GM18517 (cell line): ENCODE results near the gene NCAM1.

Source experiments
- ATAC-seq: cut with Tn5 transposase; IDR thresholded peaks from one replicate; pipeline ENCODE4 v1.9.1; 2021; ENCODE audit warnings: mild to moderate bottlenecking, moderate library complexity; ENCODE audit not compliant: unreplicated experiment

NCAM1 gene

GRCh38 chr11:113084297-113084696 lies 123.1 kb downstream of the NCAM1 start:
- ATAC-seq, result no peak

DNA sequence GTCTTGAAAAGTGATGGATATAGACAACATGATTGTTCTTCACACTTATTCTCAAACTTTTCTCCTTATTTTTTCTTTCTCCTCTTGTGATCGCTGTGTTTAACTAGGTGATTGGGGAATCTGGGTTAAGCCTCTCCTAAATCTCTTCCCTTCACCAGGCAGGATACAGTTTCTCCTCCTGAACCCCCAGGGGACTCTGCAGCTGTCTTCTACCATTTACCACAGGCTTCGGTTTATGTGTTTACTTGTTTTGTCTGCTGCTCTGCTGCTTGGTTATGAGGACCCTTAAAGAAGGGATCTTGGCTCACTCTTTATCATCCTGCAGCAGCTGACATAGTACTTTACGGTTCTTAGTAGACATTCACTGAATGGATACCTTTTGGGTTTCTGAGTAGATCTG lies 124.2 kb downstream of the NCAM1 start:
- no peak for ATAC-seq

GRCh38 chr11:113087706-113088105 lies 126.5 kb downstream of the NCAM1 start:
- no peak for ATAC-seq

- no peak for ATAC-seq
Observed at GRCh38 chr11:113090716-113091480, 129.7 kb downstream of the NCAM1 start.

DNA sequence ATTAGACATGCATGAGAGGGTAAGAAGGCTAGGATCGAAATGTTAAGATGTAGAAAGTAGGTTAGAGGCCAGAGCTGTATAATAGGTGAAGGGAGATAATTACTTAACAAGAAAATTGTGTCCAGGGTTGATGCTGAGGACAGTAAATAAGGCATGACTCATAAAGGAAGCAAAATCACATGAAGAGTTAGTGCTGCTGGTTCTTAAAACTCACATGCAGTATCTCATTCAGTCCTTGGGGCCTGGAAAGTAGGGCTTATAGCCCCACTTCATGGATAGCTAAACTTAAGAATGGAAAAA lies 130.2 kb downstream of the NCAM1 start:
- no peak for ATAC-seq

DNA sequence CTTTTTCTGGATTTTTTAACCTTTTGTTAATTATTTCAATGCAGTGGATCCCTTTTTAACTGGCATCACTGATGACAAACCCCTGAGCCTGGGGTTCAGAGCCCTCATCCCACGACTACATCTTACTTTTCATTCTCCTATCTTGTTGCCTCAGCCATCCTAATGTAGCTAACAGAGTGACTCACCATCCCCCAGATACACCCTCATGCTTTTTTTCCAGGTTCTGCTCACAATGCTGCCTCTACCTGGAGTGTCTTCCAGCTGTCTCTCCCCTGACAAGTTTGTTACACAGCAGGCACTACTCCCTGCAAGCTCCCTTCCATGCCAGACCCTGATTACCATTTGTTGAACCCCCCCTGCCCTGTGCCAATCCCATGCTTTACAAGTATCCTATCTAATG lies 135.4 kb downstream of the NCAM1 start:
- ATAC-seq, result no peak

- ATAC-seq, result no peak
Observed at GRCh38 chr11:113103932-113104690, 142.9 kb downstream of the NCAM1 start.

GRCh38 chr11:113104691-113105251 lies 143.6 kb downstream of the NCAM1 start:
- no peak for ATAC-seq

DNA sequence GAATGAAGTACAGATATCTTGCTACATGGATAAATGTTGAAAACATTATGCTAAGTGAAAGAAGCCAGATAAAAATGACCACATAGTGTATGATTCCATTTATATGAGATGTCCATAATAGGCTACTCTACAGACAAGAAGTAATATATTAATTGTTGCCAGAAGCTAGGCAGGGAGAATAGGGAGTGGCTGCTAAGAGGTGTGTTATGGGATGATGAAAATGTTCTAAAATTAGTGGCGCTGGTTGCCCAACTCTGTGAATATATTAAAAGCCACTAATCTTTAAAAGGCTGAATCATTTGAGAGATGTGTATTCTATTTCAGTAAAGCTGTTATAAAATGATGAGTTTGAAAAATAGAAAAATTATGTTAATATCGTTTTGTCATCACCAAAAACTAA lies 144.4 kb downstream of the NCAM1 start:
- ATAC-seq, result no peak

- no peak for ATAC-seq
Observed at GRCh38 chr11:113106507-113106906, 145.3 kb downstream of the NCAM1 start.

GRCh38 chr11:113110046-113110445 lies 148.8 kb downstream of the NCAM1 start:
- ATAC-seq, result no peak

DNA sequence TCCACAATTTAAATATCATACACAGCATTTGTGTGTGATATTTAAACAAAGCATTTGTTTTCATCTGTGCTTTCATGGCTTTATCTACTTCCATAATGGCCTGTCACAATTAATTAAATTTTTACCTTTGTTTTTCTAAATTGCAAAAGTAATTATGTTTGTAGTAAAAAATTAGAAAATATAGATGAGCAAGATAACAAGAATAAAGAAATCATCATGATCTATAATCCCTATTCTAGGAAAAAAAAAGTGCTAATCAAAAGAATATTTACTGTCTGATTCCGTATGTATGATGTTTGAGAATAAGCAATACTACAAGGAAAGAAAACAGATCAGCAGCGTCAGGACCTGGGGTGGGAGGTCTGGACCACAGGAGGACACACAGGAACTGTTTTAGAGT lies 149.9 kb downstream of the NCAM1 start:
- no peak for ATAC-seq

DNA sequence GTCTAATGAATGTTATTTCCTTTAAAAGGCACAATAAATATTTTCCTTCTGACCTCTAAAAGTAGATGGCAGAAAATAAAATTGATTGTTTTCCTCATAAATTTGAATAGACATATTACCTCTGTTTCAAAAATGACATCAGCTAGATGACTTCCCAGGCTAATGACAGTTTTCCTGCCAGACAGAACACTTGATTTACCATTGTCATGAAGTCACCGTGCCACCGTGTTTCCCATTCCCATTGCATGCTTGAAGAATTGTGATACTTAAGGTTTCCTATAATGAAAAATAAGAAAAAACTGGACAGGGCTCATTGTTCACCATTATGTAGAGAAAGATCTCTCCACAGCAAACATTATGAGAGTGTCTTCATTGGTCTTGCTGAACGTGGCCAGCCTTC lies 151.1 kb downstream of the NCAM1 start:
- no peak for ATAC-seq

DNA sequence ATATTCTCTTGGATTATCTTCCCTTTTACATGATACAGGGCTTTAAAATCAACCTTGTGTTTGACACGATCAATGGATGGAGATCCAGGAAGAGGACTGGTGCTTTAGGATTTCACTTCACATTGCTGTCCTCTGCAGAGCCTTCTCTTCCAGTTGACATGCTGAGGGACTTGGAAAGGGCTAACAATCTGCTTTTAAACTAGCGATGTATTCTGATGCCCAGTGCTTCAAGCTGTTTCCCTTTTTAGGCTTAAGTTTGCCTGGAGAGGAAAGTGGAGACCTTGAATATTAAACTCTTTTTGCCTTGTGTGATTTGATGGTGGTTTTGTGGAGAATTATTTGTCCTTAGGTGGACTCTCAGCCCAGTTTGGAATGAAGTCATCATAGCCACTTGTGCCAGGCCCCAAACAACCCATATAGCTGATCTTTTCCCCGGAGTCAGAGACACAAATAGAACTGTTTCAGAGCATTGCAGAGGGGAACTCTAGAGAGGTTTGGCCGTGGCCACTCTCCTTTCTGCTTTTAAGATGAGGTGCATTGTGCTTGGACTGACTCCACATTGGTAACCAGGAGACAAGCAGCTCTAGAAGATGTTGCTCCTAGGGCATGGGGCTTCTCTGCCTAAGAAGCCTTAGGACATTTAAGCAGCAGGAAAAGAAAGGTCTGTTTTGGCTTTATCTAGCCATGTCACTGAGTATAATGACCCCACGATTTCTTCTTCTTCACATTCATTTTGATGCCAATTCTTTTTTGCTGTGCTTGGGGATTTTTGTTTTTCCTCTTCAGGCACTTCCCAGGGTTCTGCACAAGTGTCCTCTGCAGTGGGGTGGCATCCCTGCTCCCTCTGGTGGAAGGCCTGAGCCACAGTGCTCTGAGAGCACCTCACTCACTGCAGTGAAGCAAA lies 152.8 kb downstream of the NCAM1 start:
- ATAC-seq, result no peak

DNA sequence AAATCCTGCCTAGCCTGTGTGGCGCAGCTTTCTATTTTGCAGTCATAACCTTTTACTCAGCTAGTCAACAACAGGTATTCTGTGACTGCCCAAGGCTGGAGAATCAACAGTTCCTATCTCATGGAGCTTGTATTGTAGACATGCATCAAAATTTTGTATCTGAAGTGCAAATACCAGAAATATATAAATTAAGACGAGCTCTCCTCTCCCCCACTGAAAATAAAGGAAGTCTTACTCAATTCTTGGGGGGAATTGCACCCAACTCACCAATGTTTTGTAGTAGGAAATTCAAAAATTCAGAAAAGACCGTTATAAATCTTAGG lies 153.4 kb downstream of the NCAM1 start:
- no peak for ATAC-seq

DNA sequence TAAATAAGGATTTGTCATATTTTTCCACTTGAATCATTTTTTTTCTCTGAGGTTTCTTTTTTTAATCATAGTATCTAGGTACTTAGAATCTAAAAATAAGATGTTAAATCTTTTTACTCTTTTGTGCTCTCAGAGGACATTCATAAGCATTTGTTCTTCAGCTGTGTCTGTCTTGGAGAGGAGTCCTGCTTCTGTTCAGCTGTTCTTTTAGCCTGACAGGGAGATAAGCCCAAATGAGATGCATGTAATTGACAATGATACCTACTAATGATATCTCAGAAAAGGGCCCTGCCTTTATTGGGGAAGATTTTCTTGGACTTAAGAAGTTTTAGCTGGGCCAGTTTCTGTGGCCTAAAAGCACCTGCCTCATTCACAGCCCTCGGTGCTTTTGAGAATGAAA lies 156.9 kb downstream of the NCAM1 start:
- no peak for ATAC-seq

GRCh38 chr11:113119074-113119473 lies 157.9 kb downstream of the NCAM1 start:
- no peak for ATAC-seq

DNA sequence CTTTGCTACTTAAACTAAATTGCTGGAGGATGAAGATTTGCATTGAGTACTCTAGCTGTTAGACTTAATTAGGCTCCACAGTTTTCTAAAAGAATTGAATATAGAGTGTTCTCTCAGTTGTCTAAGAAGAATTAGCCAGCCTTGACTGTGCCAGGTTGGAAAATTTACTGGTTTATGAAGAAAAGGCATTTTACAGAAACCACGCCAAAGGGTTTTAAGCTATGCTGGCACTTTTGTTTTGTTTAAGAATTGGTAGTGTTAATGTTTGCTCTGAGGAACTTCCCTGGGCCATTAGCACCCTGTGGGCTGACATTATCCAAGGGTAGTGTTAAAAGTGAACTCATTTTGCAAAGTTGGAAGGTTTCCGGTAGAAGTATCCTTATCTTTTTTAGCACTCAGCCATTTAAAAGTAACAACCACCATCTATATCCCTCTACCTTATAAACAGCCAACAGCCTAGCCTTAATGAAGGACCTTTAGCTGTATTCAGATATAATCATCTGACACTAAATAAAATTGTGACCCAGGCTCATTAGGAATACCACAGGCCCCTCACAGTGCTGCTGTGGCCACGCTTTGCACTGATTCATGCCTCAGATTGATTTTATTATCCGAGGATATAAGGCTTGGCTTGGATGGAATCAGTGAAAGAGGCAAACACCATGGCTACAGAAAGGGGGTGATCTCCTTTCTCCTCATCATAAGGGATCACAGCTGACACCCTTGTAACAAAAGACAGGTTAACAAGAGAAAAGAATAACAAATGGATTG lies 158.9 kb downstream of the NCAM1 start:
- no peak for ATAC-seq

DNA sequence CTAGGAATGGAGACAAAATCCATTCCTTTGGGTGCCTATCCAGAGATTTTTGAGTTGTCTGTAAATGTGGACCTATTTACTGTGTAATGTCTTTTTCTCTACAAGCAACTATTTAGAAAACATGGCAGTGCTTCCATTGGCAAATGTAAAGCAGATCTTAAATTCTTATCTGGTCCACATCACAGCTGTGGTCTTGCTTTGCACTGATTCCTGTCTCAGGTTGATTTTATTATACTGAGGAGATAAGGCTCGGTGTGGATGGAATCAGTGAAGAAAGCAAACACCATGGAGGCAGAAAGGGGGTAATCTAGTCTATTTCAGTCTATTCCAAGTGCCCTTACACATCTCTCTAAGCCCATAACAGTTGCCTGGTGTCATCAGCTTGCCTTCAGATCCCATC lies 160.5 kb downstream of the NCAM1 start:
- ATAC-seq, result no peak

DNA sequence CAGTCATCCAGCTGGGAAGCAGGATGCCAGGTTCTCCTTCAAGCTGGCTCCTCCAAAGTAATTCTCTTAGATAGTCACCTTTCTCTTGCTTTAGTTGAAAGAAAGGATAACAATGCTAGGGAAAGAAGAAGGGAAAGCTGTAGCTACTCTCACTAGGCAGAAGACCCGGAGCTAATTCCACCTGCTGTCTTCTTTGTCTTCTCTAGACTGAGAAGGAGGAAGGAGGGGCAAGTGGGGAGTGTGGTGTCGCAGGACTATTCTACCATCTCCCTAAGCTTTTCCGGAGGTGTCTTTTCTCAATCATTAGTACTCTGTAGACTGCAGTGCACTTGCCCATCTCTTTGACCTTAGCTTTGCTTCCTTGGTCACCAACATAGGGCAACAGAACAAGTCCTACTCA lies 162.8 kb downstream of the NCAM1 start:
- ATAC-seq, result no peak

- no peak for ATAC-seq
Observed at GRCh38 chr11:113124578-113124977, 163.4 kb downstream of the NCAM1 start.
